COLO668 (cell line): ENCODE data around the gene PROX1.

Experiments used
- DNase-seq: peaks from one replicate; lab custom pipeline; 2025; ENCODE audit not compliant: unreplicated experiment; lab: John Stamatoyannopoulos, UW

Gene PROX1

DNA sequence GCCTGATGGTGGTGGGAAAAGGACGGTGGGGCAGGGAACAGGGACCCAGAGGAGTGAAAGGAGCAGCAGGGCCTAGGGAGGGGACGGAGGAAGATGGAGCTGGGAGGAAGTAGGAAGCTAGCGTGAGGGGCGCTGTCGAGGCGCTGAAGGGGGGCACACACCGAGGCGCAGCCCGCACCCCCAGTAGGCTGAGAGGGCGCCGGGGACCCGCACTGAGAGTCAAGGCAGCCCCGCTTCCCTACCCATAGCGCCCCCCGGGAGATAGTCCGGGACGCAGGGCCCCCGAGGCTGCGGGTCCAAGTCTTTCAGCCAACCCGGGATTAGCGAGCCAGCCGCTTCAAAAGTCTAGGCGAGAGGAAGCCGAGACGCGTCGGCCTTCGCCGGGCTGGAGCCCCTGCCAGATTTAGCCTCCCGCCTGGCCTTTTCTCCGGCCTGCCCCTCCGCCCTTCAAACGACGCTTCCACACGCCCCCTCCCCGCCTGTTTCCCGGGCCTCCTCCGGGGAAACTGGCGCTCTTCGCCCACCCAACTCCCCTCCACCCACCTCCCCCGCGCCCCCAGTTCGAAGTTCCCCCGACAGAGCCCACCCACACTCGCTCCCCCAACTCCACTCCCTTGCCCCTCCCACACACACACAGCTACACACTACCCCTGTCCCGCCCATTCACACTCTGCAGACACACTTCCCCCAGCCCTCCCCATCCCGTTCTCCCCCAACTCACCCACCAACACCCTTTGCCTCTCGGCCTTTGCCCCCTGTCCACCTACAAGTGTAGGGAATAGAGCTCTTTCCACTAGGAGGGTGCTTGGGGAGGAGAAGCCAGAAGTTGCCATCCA, 7.8 kb upstream of the PROX1 start:
- DNase-seq: no peak

- no peak for DNase-seq
Observed at GRCh38 chr1:213980906-213981305, 6.9 kb upstream of the PROX1 start.

- no peak for DNase-seq
Observed at GRCh38 chr1:213982289-213982671, 5.5 kb upstream of the PROX1 start.

DNA sequence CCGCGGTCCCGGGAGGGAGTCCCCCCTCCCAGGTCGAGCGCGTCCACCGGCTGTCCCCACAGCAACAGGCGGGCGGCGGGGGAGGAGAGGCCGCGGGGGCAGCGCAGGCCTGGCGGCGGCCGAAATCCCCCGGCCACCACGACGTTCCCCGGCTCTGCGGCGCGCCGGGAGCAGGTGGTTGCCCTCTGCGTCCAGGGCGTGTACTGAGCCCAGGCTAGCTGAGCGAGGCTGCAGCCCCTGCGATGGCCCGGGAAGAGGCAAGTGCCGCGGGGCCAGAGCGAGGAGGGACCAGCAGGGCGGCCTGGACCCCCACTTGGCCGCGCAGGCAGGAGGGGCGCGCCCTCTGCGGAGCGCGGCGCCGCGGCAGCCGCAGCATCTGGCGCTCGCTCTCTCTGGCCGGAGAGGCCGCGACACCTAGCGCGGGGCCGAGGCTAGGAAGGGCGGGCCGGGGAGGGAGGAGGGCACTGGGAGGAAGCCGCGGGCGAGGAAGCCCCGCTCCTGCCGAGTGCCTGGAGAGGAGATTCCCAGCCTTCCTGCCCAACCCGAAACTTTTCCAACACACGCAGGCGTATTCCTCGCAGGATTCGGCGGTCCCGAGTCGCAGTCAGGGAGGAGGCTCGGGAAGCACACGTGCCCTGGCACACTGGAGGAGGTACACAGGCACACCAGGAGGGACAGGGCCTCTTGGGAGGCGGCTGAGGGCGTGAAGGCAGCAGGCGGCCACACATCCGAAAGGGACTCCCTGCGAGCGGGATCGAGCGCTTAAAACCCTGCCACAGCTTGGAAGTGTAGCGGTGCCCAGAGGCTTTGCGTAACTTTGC, 4.9 kb upstream of the PROX1 start:
- peak; percentile 88 for DNase-seq

- DNase-seq: peak; percentile 64
Observed at GRCh38 chr1:213983493-213984386, 4.0 kb upstream of the PROX1 start.

GRCh38 chr1:213984387-213985208, 3.2 kb upstream of the PROX1 start:
- DNase-seq: peak; percentile 66

- no peak for DNase-seq
Observed at GRCh38 chr1:213985209-213986019, 2.4 kb upstream of the PROX1 start.

DNA sequence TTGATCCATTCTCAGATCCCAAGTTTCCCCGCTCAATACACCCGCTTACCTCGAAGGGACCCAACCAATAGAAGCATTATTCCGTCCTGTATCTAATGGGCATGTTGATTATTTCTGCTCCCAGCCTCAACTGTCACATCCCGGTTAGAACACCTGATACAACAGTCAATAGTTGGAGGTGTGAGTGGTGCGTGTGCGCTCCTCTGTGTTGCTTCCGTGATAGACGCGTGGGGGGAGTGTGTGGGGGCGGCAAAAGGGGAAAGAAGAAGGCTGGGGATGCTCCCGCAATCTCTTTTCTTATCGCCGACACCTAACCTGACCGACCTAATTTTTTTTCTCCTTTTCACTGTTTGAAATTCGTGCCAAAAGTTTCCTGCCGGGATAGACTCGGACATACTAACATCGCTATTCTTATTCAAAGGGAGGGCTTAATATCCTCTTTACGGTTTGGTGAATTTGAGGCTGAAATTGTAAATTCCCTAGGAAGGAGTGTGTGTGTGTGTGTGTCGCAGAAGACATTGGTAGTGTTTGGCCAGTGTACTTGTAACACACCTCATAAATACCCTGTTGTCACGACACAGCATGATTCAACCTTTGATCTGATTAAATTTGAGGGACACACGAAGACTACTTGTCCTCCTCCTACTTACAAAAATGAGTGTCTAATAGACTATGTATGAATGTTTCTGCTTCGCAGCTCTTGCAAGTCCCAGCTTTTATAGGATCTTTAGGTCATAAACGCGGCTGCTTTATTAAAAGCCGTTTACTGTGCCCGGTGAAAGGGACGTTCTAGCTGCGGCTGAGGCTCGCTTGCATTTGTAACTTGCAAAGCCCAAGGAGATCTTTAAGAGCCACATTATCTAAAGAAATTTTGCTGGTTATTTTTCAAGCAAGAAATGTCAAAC, 1.5 kb upstream of the PROX1 start:
- DNase-seq: no peak

- no peak for DNase-seq
Observed at GRCh38 chr1:213986925-213987250, 885 bp upstream of the PROX1 start.

DNA sequence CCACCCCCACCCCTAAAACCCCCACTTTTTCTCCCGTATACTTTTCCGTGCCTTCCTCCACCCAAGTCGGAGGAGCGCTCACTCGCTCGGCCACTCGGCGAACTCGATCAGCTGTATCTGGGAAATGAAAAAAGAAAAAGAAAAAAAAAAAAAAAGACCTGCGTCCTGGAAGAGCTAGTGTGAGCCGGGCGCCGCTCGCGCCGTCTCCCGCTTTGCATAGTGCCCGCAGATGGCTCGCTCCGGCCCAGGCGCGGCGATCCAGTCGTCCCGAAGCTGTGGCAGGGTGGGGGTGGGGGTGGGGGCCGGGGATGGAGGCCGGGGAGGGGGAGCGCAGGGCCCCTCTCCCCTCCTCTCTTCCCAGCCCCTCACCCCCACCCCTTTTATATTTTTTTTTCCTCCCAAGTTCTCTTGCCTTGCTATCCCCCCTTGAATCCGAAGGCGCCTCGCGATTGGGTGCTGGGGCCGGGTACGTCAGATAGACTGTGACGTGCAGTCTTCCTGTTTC, 299 bp upstream of the PROX1 start:
- DNase-seq: peak; percentile 85

DNA sequence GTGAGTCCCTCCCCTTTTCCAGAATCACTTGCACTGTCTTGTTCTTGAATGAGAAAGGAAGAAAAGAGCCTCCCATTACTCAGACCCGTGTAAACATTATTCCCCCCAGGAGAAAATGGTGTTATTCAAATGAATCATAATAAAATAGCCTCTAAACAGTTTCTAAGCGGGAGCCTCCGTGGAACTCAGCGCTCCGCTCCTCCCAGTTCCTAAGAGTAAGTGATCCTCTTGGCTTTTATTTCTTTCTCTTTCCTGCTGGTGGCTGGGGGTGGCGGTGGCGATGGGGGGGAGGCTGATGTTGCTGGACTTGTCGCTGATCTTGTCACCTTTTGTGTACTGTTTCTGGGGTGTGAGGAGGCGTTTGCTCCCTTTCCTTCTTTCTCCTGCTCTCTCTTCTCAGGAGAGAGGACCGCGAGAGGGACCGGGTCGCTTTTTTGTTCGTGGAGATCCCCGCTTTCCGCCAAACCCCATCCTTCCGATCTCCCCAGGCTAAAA, 781 bp downstream of the PROX1 start:
- DNase-seq: peak; percentile 60

DNA sequence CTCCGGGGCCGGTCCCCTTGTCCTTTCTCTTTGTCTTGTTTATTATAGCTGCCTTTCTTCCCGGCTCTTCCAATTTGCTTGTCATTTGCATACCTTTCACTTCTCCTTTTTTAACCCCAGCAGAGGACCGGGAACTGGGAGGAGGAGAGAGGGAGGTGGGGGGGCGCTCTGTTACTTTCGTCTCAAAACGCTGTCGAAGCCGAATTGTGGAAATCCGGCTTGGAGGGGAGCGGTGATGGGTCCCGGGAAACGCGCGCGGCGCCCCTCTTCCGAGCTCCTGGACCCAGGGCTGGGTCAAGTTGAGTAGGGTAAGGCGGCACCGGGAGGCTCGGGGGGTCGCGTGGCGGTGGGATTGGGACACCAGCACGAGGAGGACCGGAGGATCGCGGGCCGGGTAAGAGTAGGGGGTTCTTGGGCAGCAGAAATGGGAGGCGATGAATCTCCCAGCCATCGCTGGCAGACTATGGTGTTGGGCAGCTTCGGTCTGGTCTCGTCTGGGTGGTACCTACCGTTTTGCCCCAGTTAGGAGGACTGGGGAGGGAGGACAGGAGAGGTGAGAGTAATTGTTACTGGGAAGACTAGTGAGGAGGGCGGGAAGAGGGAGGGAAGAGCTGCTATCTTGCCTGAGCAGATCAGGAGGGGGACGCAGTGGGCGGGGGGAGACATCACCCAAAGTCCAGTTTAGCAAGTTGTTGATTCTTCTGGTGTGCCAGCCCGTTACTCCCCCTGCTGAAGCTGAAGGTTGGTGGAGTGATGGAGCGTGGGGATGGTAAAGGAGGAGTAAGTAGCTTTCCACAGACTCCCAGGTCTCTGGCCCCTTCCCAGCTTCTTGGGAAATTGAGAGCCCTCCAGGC, 1.5 kb downstream of the PROX1 start:
- DNase-seq: peak; percentile 60

- DNase-seq: no peak
Observed at GRCh38 chr1:213993929-213994328, 6.2 kb downstream of the PROX1 start.

GRCh38 chr1:213994888-213995287, 7.1 kb downstream of the PROX1 start:
- DNase-seq: no peak

DNA sequence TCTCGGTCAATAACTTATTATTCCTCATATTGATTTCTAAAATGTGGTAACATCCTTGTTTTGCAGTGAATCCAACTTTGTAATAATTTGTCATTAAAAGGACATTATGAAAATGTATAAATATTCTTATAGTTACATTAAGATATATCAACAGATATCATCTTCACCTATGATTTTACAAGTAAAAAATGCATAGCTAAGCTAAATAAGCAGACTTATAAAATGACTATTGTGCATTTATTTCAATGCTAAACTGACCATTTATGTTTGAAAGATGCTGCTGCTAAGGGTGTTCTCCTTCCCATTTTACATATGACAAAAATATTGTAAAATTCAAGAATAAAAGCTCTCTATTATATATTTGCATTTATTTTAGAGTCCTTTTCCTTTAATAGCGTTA, 7.8 kb downstream of the PROX1 start:
- DNase-seq: no peak

GRCh38 chr1:213996320-213997037, 8.7 kb downstream of the PROX1 start:
- DNase-seq: no peak
